WTC11 (cell line): Measurements from ENCODE around the gene KCNA2. TPM values are rescaled to one million over a fixed set of nuclear protein-coding genes. Genes with fewer than 3 reads are reported as not detected.

Source experiments
- ATAC-seq: fragments of 200-7000 bp; cut with Tn5 transposase; 2 replicates; pipeline ENCODE4 v1.10.0; 2021; ENCODE audit warnings: mild to moderate bottlenecking, moderate library complexity
- CTCF ChIA-PET: fragments of 300-600 bp; sonication (Branson Sonifier 250); formaldehyde crosslinking; loops from one replicate; lab custom pipeline; 2021; ENCODE audit warnings: antibody characterized with exemption; lab: Charles Lee
- POLR2A ChIA-PET: fragments of 350-600 bp; sonication (Branson Sonifier 250); formaldehyde crosslinking; loops from one replicate; lab custom pipeline; 2021; ENCODE audit warnings: antibody characterized with exemption; lab: Charles Lee
- DNase-seq: peaks from one replicate; pipeline ENCODE4 v3.0.0; 2021; ENCODE audit warnings: low spot score
- H3K27ac Mint-ChIP-seq: 2 replicates; pipeline ENCODE4 v1.8.0; 2021; ENCODE audit warnings: mixed read lengths
- H3K27me3 Mint-ChIP-seq: 2 replicates; pipeline ENCODE4 v1.8.0; 2021; ENCODE audit warnings: low read depth, mild to moderate bottlenecking, moderate library complexity, mixed read lengths
- H3K36me3 Mint-ChIP-seq: 2 replicates; pipeline ENCODE4 v1.8.0; 2021; ENCODE audit warnings: mixed read lengths
- H3K4me1 Mint-ChIP-seq: 2 replicates; pipeline ENCODE4 v1.8.0; 2022; ENCODE audit warnings: mixed read lengths
- H3K4me3 Mint-ChIP-seq: 2 replicates; pipeline ENCODE4 v1.8.0; 2021; ENCODE audit warnings: mild to moderate bottlenecking, moderate library complexity, mixed read lengths
- H3K9me3 Mint-ChIP-seq: 2 replicates; pipeline ENCODE4 v1.8.0; 2021; ENCODE audit warnings: mixed read lengths
- E2F1 ChIP-seq: sonication (generic); formaldehyde crosslinking; IDR thresholded peaks from 2 replicates; pipeline ENCODE4 v1.8.0; 2022; ENCODE audit warnings: mild to moderate bottlenecking, missing genetic modification reagents
- GTF2I ChIP-seq: fragments of 250-450 bp; sonication (Bioruptor Pico); conservative IDR thresholded peaks from 2 replicates; pipeline ENCODE4 v1.4.0; 2021; ENCODE audit warnings: mild to moderate bottlenecking
- IRF1 ChIP-seq: sonication (generic); formaldehyde crosslinking; IDR thresholded peaks from 2 replicates; pipeline ENCODE4 v1.8.0; 2023; ENCODE audit warnings: missing genetic modification reagents
- IRF2 ChIP-seq: sonication (generic); formaldehyde crosslinking; IDR thresholded peaks from 2 replicates; pipeline ENCODE4 v1.8.0; 2022; ENCODE audit warnings: low read depth, missing genetic modification reagents, borderline replicate concordance
- MLX ChIP-seq: sonication (generic); formaldehyde crosslinking; IDR thresholded peaks from 2 replicates; pipeline ENCODE4 v1.8.1; 2023; ENCODE audit warnings: mild to moderate bottlenecking, missing genetic modification reagents, moderate library complexity
- MXD4 ChIP-seq: fragments of 250-450 bp; sonication (Bioruptor Pico); IDR thresholded peaks from 2 replicates; pipeline ENCODE4 v1.8.0; 2021; ENCODE audit warnings: mild to moderate bottlenecking, moderate library complexity, borderline replicate concordance
- MYBL2 ChIP-seq: sonication (generic); formaldehyde crosslinking; IDR thresholded peaks from 2 replicates; pipeline ENCODE4 v1.8.1; 2023; ENCODE audit warnings: mild to moderate bottlenecking, moderate library complexity, missing genetic modification reagents
- NFATC4 ChIP-seq: fragments of 250-450 bp; sonication (Bioruptor Pico); IDR thresholded peaks from 2 replicates; pipeline ENCODE4 v1.9.0; 2021; ENCODE audit warnings: mild to moderate bottlenecking
- NFYB ChIP-seq: sonication (generic); formaldehyde crosslinking; conservative IDR thresholded peaks from 2 replicates; pipeline ENCODE4 v1.8.0; 2022; ENCODE audit warnings: low read depth, missing genetic modification reagents
- OVOL2 ChIP-seq: fragments of 250-450 bp; sonication (Bioruptor Pico); IDR thresholded peaks from 2 replicates; pipeline ENCODE4 v1.9.0; 2021; ENCODE audit warnings: mild to moderate bottlenecking, borderline replicate concordance
- PRDM15 ChIP-seq: sonication (generic); formaldehyde crosslinking; IDR thresholded peaks from 2 replicates; pipeline ENCODE4 v1.8.0; 2022; ENCODE audit warnings: missing genetic modification reagents
- SMAD3 ChIP-seq: sonication (generic); formaldehyde crosslinking; IDR thresholded peaks from 2 replicates; pipeline ENCODE4 v1.8.0; 2022; ENCODE audit warnings: missing genetic modification reagents, mild to moderate bottlenecking, borderline replicate concordance
- TEAD1 ChIP-seq: sonication (generic); formaldehyde crosslinking; IDR thresholded peaks from 2 replicates; pipeline ENCODE4 v1.8.0; 2022; ENCODE audit warnings: mild to moderate bottlenecking, missing genetic modification reagents
- USF2 ChIP-seq: sonication (generic); formaldehyde crosslinking; IDR thresholded peaks from 2 replicates; pipeline ENCODE4 v1.8.1; 2023; ENCODE audit warnings: mild to moderate bottlenecking, missing genetic modification reagents, moderate library complexity
- ZBTB21 ChIP-seq: sonication (generic); formaldehyde crosslinking; IDR thresholded peaks from 2 replicates; pipeline ENCODE4 v1.8.1; 2023; ENCODE audit warnings: mild to moderate bottlenecking, missing genetic modification reagents, borderline replicate concordance
- ZBTB43 ChIP-seq: sonication (generic); formaldehyde crosslinking; IDR thresholded peaks from 2 replicates; pipeline ENCODE4 v1.8.1; 2023; ENCODE audit warnings: mild to moderate bottlenecking, missing genetic modification reagents
- ZMAT4 ChIP-seq: fragments of 250-450 bp; sonication (Bioruptor Pico); IDR thresholded peaks from 2 replicates; pipeline ENCODE4 v1.9.0; 2021; ENCODE audit warnings: mild to moderate bottlenecking
- ZNF317 ChIP-seq: sonication (generic); formaldehyde crosslinking; IDR thresholded peaks from 2 replicates; pipeline ENCODE4 v1.8.1; 2023; ENCODE audit warnings: low read depth, mild to moderate bottlenecking, moderate library complexity, missing genetic modification reagents, borderline replicate concordance
- ZNF425 ChIP-seq: fragments of 250-450 bp; sonication (Bioruptor Pico); conservative IDR thresholded peaks from 2 replicates; pipeline ENCODE4 v1.9.0; 2021; ENCODE audit warnings: mild to moderate bottlenecking
- total RNA-seq: library from RNA; stranded (reverse); gene quantifications from 3 replicates; pipeline ENCODE4 v1.2.3, GENCODE V29; 2021

Gene KCNA2
- total RNA-seq, 1 experiment from 2014 or later, result 0.50 TPM

- TF ChIP-seq USF2, result no peak
These were observed 39.9 kb upstream of the KCNA2 start (continued) for GRCh38 chr1:110645821-110646735.

GRCh38 chr1:110645211-110645610 is 39.1 kb upstream of the KCNA2 start:
- Mint-ChIP-seq H3K27me3 (peaks cover 7% of the 10 kb centered on the region; the same call in 1 of the 2 replicates), H3K36me3 (no peaks in the 10 kb centered on the region), H3K4me3 (no peak overlapping the region), H3K9me3 (no peaks in the 10 kb centered on the region), H3K4me1 (no peaks in the 10 kb centered on the region), H3K27ac (no peak overlapping the region)
- ChIA-PET CTCF (interaction anchor here (0.8 to 1.8 kb wide), 2 partner anchors 121 to 136 kb away, joined by 5 to 7 read pairs; no protein-coding TSS in a partner anchor), POLR2A (no interaction called here)
- DNase-seq (no peak), ATAC-seq (no peak)
- TF ChIP-seq SMAD3 (CRISPR knock-in tag), result no peak
- TF ChIP-seq ZMAT4 (CRISPR knock-in tag), result no peak
- no peak for TF ChIP-seq ZNF317
- TF ChIP-seq, all 79 proteins: peak for 0

GRCh38 chr1:110643879-110644472 is 37.8 kb upstream of the KCNA2 start:
- POLR2A ChIA-PET, result no interaction called here
- TF ChIP-seq ZNF425 (CRISPR knock-in tag) (no peak), TEAD1 (CRISPR knock-in tag) (no peak), ZNF317 (no peak), PRDM15 (no peak), NFYB (CRISPR knock-in tag) (no peak), IRF2 (CRISPR knock-in tag) (no peak), OVOL2 (CRISPR knock-in tag) (no peak), MLX (CRISPR knock-in tag) (no peak), MYBL2 (CRISPR knock-in tag) (no peak), MXD4 (CRISPR knock-in tag) (no peak), GTF2I (no peak), NFATC4 (CRISPR knock-in tag) (no peak), ZBTB43 (no peak), ZBTB21 (no peak), IRF1 (CRISPR knock-in tag) (no peak), E2F1 (no peak)

More at GRCh38 chr1:110643879-110644472, 37.8 kb upstream of the KCNA2 start:
- H3K9me3 Mint-ChIP-seq, result no peaks in the 10 kb centered on the region
- DNase-seq (no peak), ATAC-seq (no peak)
- no peaks in the 10 kb centered on the region for H3K36me3 Mint-ChIP-seq
- CTCF ChIA-PET, result interaction anchor here (0.9 to 1.8 kb wide), 3 partner anchors 25 to 137 kb away, joined by 3 to 7 read pairs (median 3); no protein-coding TSS in a partner anchor
- H3K27me3 Mint-ChIP-seq, result peaks cover 10% of the 10 kb centered on the region; the same call in 1 of the 2 replicates
- H3K4me3 Mint-ChIP-seq, result no peak overlapping the region
- no peaks in the 10 kb centered on the region for H3K4me1 Mint-ChIP-seq
- H3K27ac Mint-ChIP-seq, result no peak overlapping the region
